Dedifferentiated amniotic fluid mesenchymal stem cell (primary cell): ENCODE data around the gene ATG9A.
A peak's percentile ranks its signal among the peaks of the same experiment; 100 is the strongest.
"Not testable (repeated sequence)": the region's sequence is repeated elsewhere in the genome, so short reads cannot be mapped to it uniquely, and the experiment has no call there.

ENCODE experiments used
- DNase-seq: peaks from one replicate; pipeline ENCODE4 v3.0.0-alpha.2; 2016; ENCODE audit errors: extremely low spot score

ATG9A gene

GRCh38 chr2:219229305-219230058 is at the start of gene ATG9A, which contains the start of gene ANKZF1:
Gene ATG9A (minus strand): TSS chr2:219229636. CDS start chr2:219228024, 1,612 bp downstream.
Gene ANKZF1 (plus strand): TSS chr2:219229806. CDS start chr2:219230258, 452 bp downstream.
- DNase-seq, result peak; percentile 99

GRCh38 chr2:219278655-219279150 is 49.3 kb upstream of the ATG9A start:
- no peak for DNase-seq

- DNase-seq, result peak; percentile 74
Observed at GRCh38 chr2:219277703-219278654, 48.5 kb upstream of the ATG9A start.

- DNase-seq, result peak; percentile 89
Observed at GRCh38 chr2:219274361-219274921, 45.0 kb upstream of the ATG9A start.

GRCh38 chr2:219273937-219274336 is 44.5 kb upstream of the ATG9A start:
- no peak for DNase-seq

- DNase-seq, result no peak
Observed at GRCh38 chr2:219272995-219273394, 43.6 kb upstream of the ATG9A start.

- no peak for DNase-seq
Observed at GRCh38 chr2:219272356-219272755, 42.9 kb upstream of the ATG9A start.

- DNase-seq, result no peak
Observed at GRCh38 chr2:219271021-219271420, 41.6 kb upstream of the ATG9A start.

GRCh38 chr2:219270055-219270372 is 40.6 kb upstream of the ATG9A start:
- no peak for DNase-seq

GRCh38 chr2:219269362-219270054 is 40.1 kb upstream of the ATG9A start:
- DNase-seq, result no peak

- DNase-seq, result no peak
Observed at GRCh38 chr2:219268294-219268693, 38.9 kb upstream of the ATG9A start.

- DNase-seq, result no peak
Observed at GRCh38 chr2:219266886-219267285, 37.5 kb upstream of the ATG9A start.

GRCh38 chr2:219266232-219266631 is 36.8 kb upstream of the ATG9A start:
- no peak for DNase-seq

GRCh38 chr2:219261024-219261855 is 31.8 kb upstream of the ATG9A start:
- DNase-seq, result no peak

- not testable (repeated sequence) for DNase-seq
Observed at GRCh38 chr2:219258942-219259341, 29.5 kb upstream of the ATG9A start.

GRCh38 chr2:219254590-219255201 is 25.3 kb upstream of the ATG9A start:
- DNase-seq, result no peak

- no peak for DNase-seq
Observed at GRCh38 chr2:219253753-219254589, 24.5 kb upstream of the ATG9A start, which contains the start of gene TUBA4A. Gene TUBA4A (minus strand): TSS chr2:219253918. CDS start chr2:219253858, 60 bp downstream.

- DNase-seq, result no peak
Observed at GRCh38 chr2:219252900-219253752, 23.7 kb upstream of the ATG9A start, which contains the start of gene TUBA4B. Gene TUBA4B (plus strand): TSS chr2:219253243. CDS start chr2:219253408, 165 bp downstream.
